ENCODE measurements around the gene WNT8A.

GRCh38 chr5:138064526-138064925 lies 19.3 kb upstream of the WNT8A start:
- TF ChIP-seq CTCF (IDR thresholded peaks at IDR 0.05) (no peak), POLR2A (IDR thresholded peaks at IDR 0.05) (no peak)
